GM23248 (cell line): ENCODE measurements around the gene PEAR1. TPM values are rescaled to one million over a fixed set of nuclear protein-coding genes. Genes with fewer than 3 reads are reported as not detected.

Experiments used
- DNase-seq: peaks from one replicate; pipeline ENCODE4 v3.0.0-alpha.2; 2015
- H2AFZ ChIP-seq: fragments of 200-600 bp; sonication (generic); 2 replicates; pipeline ENCODE4 v1.6.1; 2016; ENCODE audit warnings: antibody characterized with exemption
- H3F3A ChIP-seq: fragments of 200-600 bp; sonication (generic); 2 replicates; pipeline ENCODE4 v1.6.1; 2016; ENCODE audit warnings: mild to moderate bottlenecking, antibody characterized with exemption, mixed run types; ENCODE audit not compliant: insufficient read depth
- H3K27ac ChIP-seq: fragments of 200-600 bp; sonication (generic); 2 replicates; pipeline ENCODE4 v1.5.1; 2016; ENCODE audit warnings: mild to moderate bottlenecking
- H3K27me3 ChIP-seq: fragments of 200-600 bp; sonication (generic); replicated peaks from 2 replicates; pipeline ENCODE4 v1.6.1; 2016; ENCODE audit warnings: mild to moderate bottlenecking; ENCODE audit not compliant: insufficient read depth
- H3K36me3 ChIP-seq: fragments of 200-600 bp; sonication (generic); 2 replicates; pipeline ENCODE4 v1.6.1; 2016; ENCODE audit warnings: low read depth, mild to moderate bottlenecking
- H3K4me1 ChIP-seq: fragments of 200-600 bp; sonication (generic); 2 replicates; pipeline ENCODE4 v1.6.1; 2016; ENCODE audit warnings: mild to moderate bottlenecking; ENCODE audit not compliant: insufficient read depth
- H3K4me2 ChIP-seq: fragments of 200-600 bp; sonication (generic); one replicate; pipeline ENCODE4 v1.6.1; 2016; ENCODE audit warnings: mild to moderate bottlenecking; ENCODE audit not compliant: unreplicated experiment
- H3K4me3 ChIP-seq: fragments of 200-600 bp; sonication (generic); 2 replicates; pipeline ENCODE4 v1.5.1; 2016; ENCODE audit warnings: mild to moderate bottlenecking
- H3K79me2 ChIP-seq: fragments of 200-600 bp; sonication (generic); 2 replicates; pipeline ENCODE4 v1.6.1; 2016; ENCODE audit warnings: mild to moderate bottlenecking; ENCODE audit not compliant: insufficient read depth
- H3K9ac ChIP-seq: fragments of 200-600 bp; sonication (generic); 2 replicates; pipeline ENCODE4 v1.6.1; 2016; ENCODE audit warnings: mild to moderate bottlenecking
- H3K9me2 ChIP-seq: fragments of 200-600 bp; sonication (generic); 2 replicates; pipeline ENCODE4 v1.6.1; 2016; ENCODE audit warnings: mixed run types, mild to moderate bottlenecking, moderate library complexity; ENCODE audit not compliant: insufficient read depth
- H3K9me3 ChIP-seq: fragments of 200-600 bp; sonication (generic); one replicate; pipeline ENCODE4 v1.6.1; 2017; ENCODE audit warnings: low read depth
- H4K20me1 ChIP-seq: fragments of 200-600 bp; sonication (generic); 2 replicates; pipeline ENCODE4 v1.6.0; 2016; ENCODE audit not compliant: insufficient read depth
- EZH2 ChIP-seq: fragments of 200-600 bp; sonication (generic); IDR thresholded peaks from 2 replicates; pipeline ENCODE4 v1.6.1; 2018; ENCODE audit warnings: antibody characterized with exemption, mild to moderate bottlenecking; ENCODE audit not compliant: insufficient read depth, poor library complexity, severe bottlenecking
- EZH2phosphoT487 ChIP-seq: fragments of 200-600 bp; sonication (generic); IDR thresholded peaks from 2 replicates; pipeline ENCODE4 v1.6.1; 2018; ENCODE audit warnings: antibody characterized with exemption, moderate library complexity, mild to moderate bottlenecking, low read depth; ENCODE audit not compliant: insufficient read depth
- WGBS, 2 experiments: methylation state at CpG; one replicate each; pipeline ENCODE4 v1.1.6; 2015 to 2017; ENCODE audit warnings: low lambda C conversion rate in 2 of 2, low coverage in 1 of 2; ENCODE audit errors: missing lambda C conversion rate in 2 of 2; 5-methylcytosine and 5-hydroxymethylcytosine counted together
- in situ Hi-C: fragments of 300-500 bp; cut with MboI; formaldehyde crosslinking; loops from 2 replicates; pipeline ENCODE4 v1.15.0; 2020
- polyA plus RNA-seq: library from polyadenylated mRNA; unstranded; fragments of >200 nt; fragmentation: Nextera tagmentation; extraction: Ambion mirVana; gene quantifications from 2 replicates; pipeline ENCODE4 v1.2.1, GENCODE V29; 2016
- total RNA-seq: library from RNA; depleted of rRNA; stranded (reverse); fragments of >200 nt; shearing (Covaris generic); gene quantifications from 2 replicates; pipeline ENCODE4 v1.2.3, GENCODE V29; 2014

PEAR1 gene
- total and polyA plus RNA-seq, 2 experiments from 2014 or later = 1.2 to 2.2 TPM

GRCh38 chr1:156862584-156862983 is 30.9 kb upstream of the PEAR1 start:
- H3K27ac ChIP-seq = no peak overlapping the region
- in situ Hi-C loops = no loop called here
- H3F3A ChIP-seq = no peaks in the 10 kb centered on the region

DNA sequence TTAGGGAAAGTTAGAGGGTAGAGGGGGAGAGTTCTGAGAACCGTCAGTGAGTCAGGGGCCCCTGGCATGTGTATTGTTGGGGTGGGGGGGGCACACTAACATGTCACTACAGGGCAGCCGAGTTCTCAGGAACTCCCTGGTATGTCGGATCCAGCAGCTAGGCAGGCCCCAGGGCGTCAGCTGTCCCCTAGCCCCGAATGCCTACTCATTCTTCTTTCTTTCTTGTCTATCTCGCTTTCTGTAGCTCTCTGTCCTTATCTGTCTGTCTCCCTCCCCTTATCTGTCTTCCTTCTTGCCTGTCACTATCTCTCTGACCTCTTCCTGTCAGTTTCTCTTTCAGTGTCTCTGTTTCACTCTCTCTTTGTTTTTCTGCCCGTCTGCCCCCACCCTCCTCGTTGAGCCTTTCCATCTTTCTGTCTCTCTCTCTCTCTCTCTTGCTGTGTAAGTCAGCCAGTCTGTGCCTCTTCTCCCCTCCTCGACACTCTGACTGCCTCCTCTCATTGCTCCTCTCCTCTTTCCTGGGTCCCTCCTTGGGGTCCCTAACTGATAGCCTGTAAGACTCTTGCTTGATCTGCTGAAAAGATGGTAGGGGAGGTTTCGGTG is 30.4 kb upstream of the PEAR1 start:
- TF ChIP-seq EZH2 = no peak
- TF ChIP-seq EZH2phosphoT487 = no peak
- 78 to 85% methylated on average over 10 of the region's 10 CpGs for WGBS, 2 experiments
- Histone ChIP-seq H2AFZ (no peak overlapping the region), H3K27ac (no peak overlapping the region), H3K4me1 (0 out of 2 replicates have a peak, but pooled peaks cover 3% of the 10 kb centered on the region), H3K4me2 (no peak overlapping the region), H3K4me3 (no peak overlapping the region), H3K9me3 (no peaks in the 10 kb centered on the region), H3F3A (no peaks in the 10 kb centered on the region), H4K20me1 (no peaks in the 10 kb centered on the region), H3K9ac (no peak overlapping the region), H3K79me2 (no peaks in the 10 kb centered on the region), H3K9me2 (no peaks in the 10 kb centered on the region), H3K27me3 (peaks cover 13% of the 10 kb centered on the region), H3K36me3 (no peaks in the 10 kb centered on the region)
- in situ Hi-C loops = no loop called here
- no peak for DNase-seq

More at GRCh38 chr1:156862584-156862983, 30.9 kb upstream of the PEAR1 start:
- WGBS, 2 experiments = 79 to 83% methylated on average over 6 of the region's 6 CpGs
- H3K4me2 ChIP-seq = no peak overlapping the region
- H3K36me3 ChIP-seq = no peaks in the 10 kb centered on the region
- no peak for DNase-seq
- peaks cover 17% of the 10 kb centered on the region for H3K27me3 ChIP-seq
- no peaks in the 10 kb centered on the region for H4K20me1 ChIP-seq
- TF ChIP-seq EZH2phosphoT487 (no peak), EZH2 (no peak)
- no peaks in the 10 kb centered on the region for H3K9me3 ChIP-seq
- no peak overlapping the region for H3K4me3 ChIP-seq
- 0 out of 2 replicates have a peak, but pooled peaks cover 3% of the 10 kb centered on the region for H3K4me1 ChIP-seq
- H3K79me2 ChIP-seq = no peaks in the 10 kb centered on the region
- H3K9me2 ChIP-seq = no peaks in the 10 kb centered on the region
- no peak overlapping the region for H2AFZ ChIP-seq
- no peak overlapping the region for H3K9ac ChIP-seq

DNA sequence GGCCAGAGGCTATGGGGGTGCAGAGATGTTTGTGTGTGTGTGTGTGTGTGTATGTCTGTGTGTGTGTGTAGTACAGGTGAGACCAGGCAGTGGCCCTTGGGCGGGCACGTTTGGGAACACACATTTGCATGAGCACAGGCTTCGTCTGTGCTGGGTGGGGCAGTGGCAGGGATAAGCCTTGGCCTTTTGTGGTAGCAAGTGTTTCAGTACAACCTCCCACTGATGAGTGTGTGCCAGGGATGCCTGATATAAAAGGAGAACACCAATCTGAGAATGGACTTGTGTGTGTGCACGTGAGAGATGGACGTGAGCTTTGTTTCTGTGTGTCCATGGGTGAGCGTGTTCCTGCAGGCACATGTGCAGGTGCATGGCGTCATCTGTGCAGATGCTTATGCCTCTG is 29.9 kb upstream of the PEAR1 start:
- WGBS, 2 experiments = 70 to 81% methylated on average over 7 of the region's 7 CpGs
- no peaks in the 10 kb centered on the region for H3K79me2 ChIP-seq
- peaks cover 13% of the 10 kb centered on the region for H3K27me3 ChIP-seq
- H3K4me3 ChIP-seq = no peak overlapping the region
- 0 out of 2 replicates have a peak, but pooled peaks cover 3% of the 10 kb centered on the region for H3K4me1 ChIP-seq
- no peaks in the 10 kb centered on the region for H3K9me2 ChIP-seq
- in situ Hi-C loops = no loop called here
- no peak overlapping the region for H3K9ac ChIP-seq
- H3F3A ChIP-seq = no peaks in the 10 kb centered on the region
- no peak overlapping the region for H3K4me2 ChIP-seq
- TF ChIP-seq EZH2 (no peak), EZH2phosphoT487 (no peak)
- no peak overlapping the region for H3K27ac ChIP-seq
- no peak overlapping the region for H2AFZ ChIP-seq
- no peaks in the 10 kb centered on the region for H3K36me3 ChIP-seq
- no peaks in the 10 kb centered on the region for H3K9me3 ChIP-seq
- DNase-seq = no peak
- no peaks in the 10 kb centered on the region for H4K20me1 ChIP-seq

DNA sequence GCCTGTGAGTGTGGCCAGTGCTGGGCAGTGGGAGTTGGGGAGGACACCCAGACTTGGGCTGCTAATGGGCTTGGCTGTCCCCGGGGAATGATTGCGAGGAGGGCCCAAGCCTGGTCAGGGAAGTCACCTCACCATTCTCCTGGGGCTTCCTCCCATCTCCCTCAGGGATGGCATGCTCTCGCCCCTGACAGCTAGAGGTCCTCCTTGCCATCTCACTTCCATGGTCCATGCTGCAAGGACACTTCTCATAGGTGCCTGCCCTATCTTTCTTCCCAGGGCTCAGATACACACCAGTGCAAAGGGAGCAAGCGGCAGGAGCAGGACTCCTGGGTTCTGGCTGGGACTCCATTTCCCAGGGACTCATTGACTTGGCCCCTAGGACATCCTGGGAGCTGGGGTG is 28.7 kb upstream of the PEAR1 start:
- H3K36me3 ChIP-seq = no peaks in the 10 kb centered on the region
- H3K79me2 ChIP-seq = no peaks in the 10 kb centered on the region
- no peak for TF ChIP-seq EZH2phosphoT487
- no peak for TF ChIP-seq EZH2
- H3K9me2 ChIP-seq = no peaks in the 10 kb centered on the region
- no peak overlapping the region for H2AFZ ChIP-seq
- H3K27ac ChIP-seq = no peak overlapping the region
- 77 to 83% methylated on average over 4 of the region's 4 CpGs for WGBS, 2 experiments
- H4K20me1 ChIP-seq = no peaks in the 10 kb centered on the region
- H3K9me3 ChIP-seq = no peaks in the 10 kb centered on the region
- H3K27me3 ChIP-seq = peaks cover 13% of the 10 kb centered on the region
- peaks cover 3% of the 10 kb centered on the region; the same call in 1 of the 2 replicates for H3K4me1 ChIP-seq
- in situ Hi-C loops = loop anchor here (5.0 kb wide), 1 partner anchor 147 kb away; no protein-coding TSS in a partner anchor
- H3K9ac ChIP-seq = no peak overlapping the region
- peaks cover 3% of the 10 kb centered on the region; the same call in 1 of the 2 replicates for H3F3A ChIP-seq
- no peak overlapping the region for H3K4me3 ChIP-seq
- H3K4me2 ChIP-seq = no peak overlapping the region
- no peak for DNase-seq
